ENCODE measurements around the gene CEP104. TPM values are rescaled to one million over a fixed set of nuclear protein-coding genes. Genes with fewer than 3 reads are reported as not detected.
"Not testable (repeated sequence)": the region's sequence is repeated elsewhere in the genome, so short reads cannot be mapped to it uniquely, and the experiment has no call there.

The CEP104 gene
- total and polyA plus RNA-seq, 8 donors: 9.2 to 37.7 (median 23.7) TPM

- no peaks in the 10 kb centered on the region for H3K4me1 ChIP-seq
Observed at GRCh38 chr1:3811595-3811911, 45.5 kb downstream of the CEP104 start.

GRCh38 chr1:3810149-3810761, 46.8 kb downstream of the CEP104 start:
- H3K36me3 ChIP-seq; H3K27ac ChIP-seq; DNase-seq; intact Hi-C loops (cut with DNase I); H3K4me1 ChIP-seq; H3K27me3 ChIP-seq; H3K9me3 ChIP-seq; H3K4me3 ChIP-seq; FAIRE-seq; ATAC-seq: not testable (repeated sequence)
- WGBS, 2 donors: 70 to 72% methylated on average over 9 of the region's 9 CpGs

More at GRCh38 chr1:3811595-3811911, 45.5 kb downstream of the CEP104 start:
- H3K27me3 ChIP-seq: no peaks in the 10 kb centered on the region
- FAIRE-seq (no peak), DNase-seq (no peak), ATAC-seq (no peak)
- intact Hi-C loops (cut with DNase I): no loop called here
- H3K27ac ChIP-seq: no peak overlapping the region
- WGBS, 2 donors: 40 to 44% methylated on average over 2 of the region's 2 CpGs
- TF ChIP-seq CTCF (IDR thresholded peaks at IDR 0.05): no peak
- H3K4me3 ChIP-seq: no peak overlapping the region
- no peaks in the 10 kb centered on the region for H3K9me3 ChIP-seq
- H3K36me3 ChIP-seq: peaks cover 0 to 19% (median 0%) of the 10 kb centered on the region in 3 donors

- intact Hi-C loops (cut with DNase I): no loop called here
- no peaks in the 10 kb centered on the region for H3K9me3 ChIP-seq
- no peak for ATAC-seq
Observed at GRCh38 chr1:3809680-3810079, 47.3 kb downstream of the CEP104 start.

GRCh38 chr1:3807769-3808168, 49.2 kb downstream of the CEP104 start:
- no peaks in the 10 kb centered on the region for H3K36me3 ChIP-seq
- TF ChIP-seq CTCF (IDR thresholded peaks at IDR 0.05): no peak
- ATAC-seq: no peak
- H3K27ac ChIP-seq: no peak overlapping the region
- WGBS, 2 donors: 65 to 75% methylated on average over 5 of the region's 5 CpGs
- H3K4me3 ChIP-seq: no peak overlapping the region
- FAIRE-seq: no peak
- H3K4me1 ChIP-seq: no peaks in the 10 kb centered on the region
- H3K9me3 ChIP-seq: no peaks in the 10 kb centered on the region
- H3K27me3 ChIP-seq: no peaks in the 10 kb centered on the region
- intact Hi-C loops (cut with DNase I): no loop called here
- DNase-seq: peak in 1 of 6 donors; percentile 4

More at GRCh38 chr1:3809680-3810079, 47.3 kb downstream of the CEP104 start:
- no peak for TF ChIP-seq CTCF (IDR thresholded peaks at IDR 0.05)
- Histone ChIP-seq H3K4me3 (no peak overlapping the region), H3K4me1 (no peaks in the 10 kb centered on the region), H3K27ac (no peak overlapping the region), H3K27me3 (no peaks in the 10 kb centered on the region), H3K36me3 (peaks cover 0 to under 1% (median 0%) of the 10 kb centered on the region in 3 donors)
- FAIRE-seq: no peak
- 59 to 62% methylated on average over 7 of the region's 7 CpGs for WGBS, 2 donors
- DNase-seq: no peak

- DNase-seq (no peak), ATAC-seq (no peak)
- H3K36me3 ChIP-seq: no peaks in the 10 kb centered on the region
Observed at GRCh38 chr1:3805038-3805437, 52.0 kb downstream of the CEP104 start.

GRCh38 chr1:3804627-3804944, 52.4 kb downstream of the CEP104 start:
- not testable (repeated sequence) for H3K9me3 ChIP-seq, ATAC-seq
- 54 to 65% methylated on average over 7 of the region's 7 CpGs for WGBS, 2 donors

More at GRCh38 chr1:3805038-3805437, 52.0 kb downstream of the CEP104 start:
- FAIRE-seq: no peak
- H3K9me3 ChIP-seq: no peaks in the 10 kb centered on the region
- 55 to 82% methylated on average over 11 of the region's 11 CpGs for WGBS, 2 donors
- H3K27me3 ChIP-seq: no peaks in the 10 kb centered on the region
- TF ChIP-seq CTCF (IDR thresholded peaks at IDR 0.05): no peak
- H3K4me3 ChIP-seq: no peak overlapping the region
- no peaks in the 10 kb centered on the region for H3K4me1 ChIP-seq
- no peak overlapping the region for H3K27ac ChIP-seq
- intact Hi-C loops (cut with DNase I): no loop called here

More at GRCh38 chr1:3804627-3804944, 52.4 kb downstream of the CEP104 start:
- H3K27me3 ChIP-seq; H3K4me3 ChIP-seq; H3K4me1 ChIP-seq; DNase-seq; H3K36me3 ChIP-seq; FAIRE-seq; intact Hi-C loops (cut with DNase I); H3K27ac ChIP-seq: not testable (repeated sequence)

Data from pancreas (tissue), 10 donors.